GM12892 (cell line): Measurements from ENCODE around the gene KCNIP3.

Source experiments
- DNase-seq: peaks from one replicate; pipeline ENCODE4 v3.0.0; 2011; ENCODE audit not compliant: insufficient read length
- FAIRE-seq: peaks from 2 replicates; lab custom pipeline; 2011; peaks lifted over from hg19 to GRCh38; lab: Jason Lieb, UNC
- POLR2A ChIP-seq: IDR thresholded peaks from 2 replicates; pipeline ENCODE4 v1.6.1; 2011; ENCODE audit warnings: low read depth, low read length, control low read depth
- POLR2AphosphoS5 ChIP-seq: IDR thresholded peaks from 2 replicates; pipeline ENCODE4 v1.6.1; 2011; ENCODE audit warnings: low read depth, low read length, control low read depth
- TAF1 ChIP-seq: IDR thresholded peaks from 2 replicates; pipeline ENCODE4 v1.6.1; 2011; ENCODE audit warnings: low read depth, mild to moderate bottlenecking, control low read depth, low read length, borderline replicate concordance

The KCNIP3 gene

GRCh38 chr2:95342556-95343320 is 45.6 kb downstream of the KCNIP3 start:
- TF ChIP-seq POLR2A (no peak), POLR2AphosphoS5 (no peak), TAF1 (no peak)
- FAIRE-seq = no peak
- DNase-seq = no peak

GRCh38 chr2:95343429-95344214 is 46.5 kb downstream of the KCNIP3 start:
- DNase-seq (no peak), FAIRE-seq (no peak)
- TF ChIP-seq TAF1 = no peak

- FAIRE-seq (no peak), DNase-seq (no peak)
- TF ChIP-seq POLR2AphosphoS5 (no peak), POLR2A (no peak), TAF1 (no peak)
These were observed 47.1 kb downstream of the KCNIP3 start for GRCh38 chr2:95344215-95344583.

- FAIRE-seq (no peak), DNase-seq (no peak)
- TF ChIP-seq POLR2AphosphoS5 = no peak
- TF ChIP-seq TAF1 = no peak
- no peak for TF ChIP-seq POLR2A
These were observed 47.5 kb downstream of the KCNIP3 start for GRCh38 chr2:95344656-95345055.

- TF ChIP-seq POLR2AphosphoS5 = no peak
- no peak for TF ChIP-seq POLR2A
- no peak for TF ChIP-seq TAF1
- DNase-seq = no peak
- FAIRE-seq = no peak
These were observed 48.0 kb downstream of the KCNIP3 start for GRCh38 chr2:95345081-95345562.

GRCh38 chr2:95345563-95346230 is 48.5 kb downstream of the KCNIP3 start:
- peak; percentile 88 for DNase-seq
- FAIRE-seq = no peak
- TF ChIP-seq POLR2A = no peak
- no peak for TF ChIP-seq POLR2AphosphoS5
- TF ChIP-seq TAF1 = no peak

GRCh38 chr2:95346231-95346737 is 49.1 kb downstream of the KCNIP3 start:
- FAIRE-seq = no peak
- TF ChIP-seq POLR2AphosphoS5 (no peak), TAF1 (no peak), POLR2A (no peak)

GRCh38 chr2:95346738-95347671 is 49.9 kb downstream of the KCNIP3 start:
- FAIRE-seq (no peak), DNase-seq (no peak)
- TF ChIP-seq POLR2AphosphoS5 = no peak
- TF ChIP-seq TAF1 = no peak

More at GRCh38 chr2:95346231-95346737, 49.1 kb downstream of the KCNIP3 start:
- DNase-seq = no peak

- FAIRE-seq = no peak
- DNase-seq = no peak
- TF ChIP-seq POLR2A (no peak), TAF1 (no peak), POLR2AphosphoS5 (no peak)
These were observed 50.8 kb downstream of the KCNIP3 start for GRCh38 chr2:95347681-95348608.
